K562 (cell line): ENCODE measurements around the gene CDC42EP1. TPM values are rescaled to one million over a fixed set of nuclear protein-coding genes. Genes with fewer than 3 reads are reported as not detected.

Source experiments
- CHD4 ChIP-seq: fragments of 200-600 bp; sonication (generic); IDR thresholded peaks from 3 replicates; pipeline ENCODE4 v1.6.1; 2012; ENCODE audit warnings: low read depth, mild to moderate bottlenecking, mixed read lengths, low read length, inconsistent platforms; ENCODE audit not compliant: insufficient read depth, insufficient replicate concordance, poor library complexity, severe bottlenecking
- CTBP1 ChIP-seq: fragments of 450-650 bp; IDR thresholded peaks from 2 replicates; pipeline ENCODE4 v1.6.1; 2016; ENCODE audit warnings: borderline replicate concordance
- DNMT1 ChIP-seq: fragments of 450-650 bp; IDR thresholded peaks from 2 replicates; pipeline ENCODE4 v1.6.1; 2016; ENCODE audit warnings: antibody characterized with exemption, mild to moderate bottlenecking
- ELF4 ChIP-seq: fragments of 450-650 bp; formaldehyde crosslinking; IDR thresholded peaks from 2 replicates; pipeline ENCODE4 v1.4.0; 2022; ENCODE audit warnings: missing genetic modification characterization
- ESRRB ChIP-seq: fragments of 250-450 bp; sonication (Bioruptor Pico); IDR thresholded peaks from 2 replicates; pipeline ENCODE4 v1.5.0; 2020; ENCODE audit warnings: mild to moderate bottlenecking, moderate library complexity, borderline replicate concordance
- GATAD2A ChIP-seq: fragments of 450-650 bp; IDR thresholded peaks from 2 replicates; pipeline ENCODE4 v1.6.1; 2017
- KHSRP ChIP-seq: fragments of 450-650 bp; IDR thresholded peaks from 2 replicates; pipeline ENCODE4 v1.6.1; 2017
- MTA2 ChIP-seq: fragments of 450-650 bp; IDR thresholded peaks from 2 replicates; pipeline ENCODE4 v1.6.1; 2016; ENCODE audit warnings: low read depth
- PHF8 ChIP-seq: fragments of 200-600 bp; sonication (generic); IDR thresholded peaks from 2 replicates; pipeline ENCODE4 v1.6.1; 2012; ENCODE audit warnings: mixed run types, mild to moderate bottlenecking, inconsistent platforms, low read length, moderate library complexity, borderline replicate concordance
- POLR2H ChIP-seq: IDR thresholded peaks from 2 replicates; pipeline ENCODE4 v1.6.1; 2016; ENCODE audit warnings: missing genetic modification characterization, low read depth, mild to moderate bottlenecking, control low read depth, missing compliant biosample characterization, moderate library complexity
- RBM17 ChIP-seq: fragments of 200-400 bp; formaldehyde crosslinking; IDR thresholded peaks from 2 replicates; pipeline ENCODE4 v1.6.1; 2017; ENCODE audit warnings: low read depth, mild to moderate bottlenecking, low read length, borderline replicate concordance
- RBM39 ChIP-seq: fragments of 200-400 bp; formaldehyde crosslinking; optimal IDR thresholded peaks from 2 replicates; pipeline ENCODE3; 2018; ENCODE audit warnings: low read depth, low read length
- RCOR1 ChIP-seq, 2 experiments: IDR thresholded peaks; 2 replicates each; pipeline ENCODE4 v1.6.1; 2012; ENCODE audit warnings: low read depth in 2 of 2, low read length in 2 of 2, borderline replicate concordance in 1 of 2, improper control_type of control experiment in 1 of 2
- RNF2 ChIP-seq: sonication (generic); IDR thresholded peaks from 2 replicates; pipeline ENCODE4 v1.6.1; 2016
- SLC30A9 ChIP-seq: fragments of 250-450 bp; sonication (Bioruptor Pico); IDR thresholded peaks from 2 replicates; pipeline ENCODE4 v1.8.0; 2022; ENCODE audit warnings: mild to moderate bottlenecking, moderate library complexity
- SMARCA4 ChIP-seq: fragments of 450-650 bp; IDR thresholded peaks from 2 replicates; pipeline ENCODE4 v1.6.1; 2016
- TOE1 ChIP-seq, 2 experiments: fragments of 450-650 bp in 1 of 2; sonication (generic) in 1 of 2; formaldehyde crosslinking in 1 of 2; IDR thresholded peaks; 2 replicates each; pipeline versions ENCODE4 v1.7.1 to v1.8.0; 2016 to 2022; ENCODE audit warnings: borderline replicate concordance in 2 of 2, mild to moderate bottlenecking in 2 of 2, antibody characterized with exemption in 1 of 2, inconsistent platforms in 1 of 2, low read depth in 1 of 2, missing genetic modification reagents in 1 of 2, moderate library complexity in 1 of 2
- ZNF146 ChIP-seq: IDR thresholded peaks from one replicate; pipeline ENCODE4 v1.6.1; 2018; ENCODE audit warnings: missing compliant biosample characterization; ENCODE audit not compliant: unreplicated experiment
- polyA plus RNA-seq, 8 experiments: library from polyadenylated mRNA; depleted of rRNA in 4 of 8; stranded (reverse) in 5 of 8; unstranded in 3 of 8; fragments of >200 nt; fragmentation: Nextera tagmentation in 2 of 8; fragmentation: Illumina TruSeq in 1 of 8; extraction: Ambion mirVana in 2 of 8; extraction: Trizol in 1 of 8; gene quantifications; 2 replicates each; pipeline versions ENCODE4 v1.2.1 to v1.2.3, GENCODE V29; 2011 to 2014; ENCODE audit warnings: inconsistent platforms in 1 of 8, missing spikeins in 1 of 8
- total RNA-seq, 7 experiments: library from RNA; depleted of rRNA in 6 of 7; stranded (reverse); fragments of >200 nt in 6 of 7; fragmentation: Illumina TruSeq in 2 of 7; extraction: Trizol in 2 of 7; gene quantifications; 2 replicates each; pipeline versions ENCODE4 v1.2.1 to v1.2.3, GENCODE V29; 2011 to 2021; ENCODE audit warnings: low replicate concordance in 1 of 7
- TF ChIP-seq, protein P1 (sequence below): fragments of 450-650 bp; IDR thresholded peaks from 2 replicates; pipeline ENCODE4 v1.7.0; 2016; ENCODE audit warnings: borderline replicate concordance
- TF ChIP-seq, protein P2 (sequence below), 2 experiments: fragments of 450-650 bp; conservative IDR thresholded peaks; 2 replicates each; pipeline ENCODE4 v1.6.1; 2017; ENCODE audit warnings: mild to moderate bottlenecking in 2 of 2, moderate library complexity in 2 of 2
- TF ChIP-seq, protein P3 (sequence below): sonication (generic); formaldehyde crosslinking; IDR thresholded peaks from 2 replicates; pipeline ENCODE4 v1.8.1; 2023; ENCODE audit warnings: mild to moderate bottlenecking, missing genetic modification reagents

The CDC42EP1 gene
- total and polyA plus RNA-seq, 9 of the 15 experiments (the other 6 are each of a cell fraction or from before 2014, with no cell fraction given): 0.67 to 70.2 (median 7.3) TPM

DNA sequence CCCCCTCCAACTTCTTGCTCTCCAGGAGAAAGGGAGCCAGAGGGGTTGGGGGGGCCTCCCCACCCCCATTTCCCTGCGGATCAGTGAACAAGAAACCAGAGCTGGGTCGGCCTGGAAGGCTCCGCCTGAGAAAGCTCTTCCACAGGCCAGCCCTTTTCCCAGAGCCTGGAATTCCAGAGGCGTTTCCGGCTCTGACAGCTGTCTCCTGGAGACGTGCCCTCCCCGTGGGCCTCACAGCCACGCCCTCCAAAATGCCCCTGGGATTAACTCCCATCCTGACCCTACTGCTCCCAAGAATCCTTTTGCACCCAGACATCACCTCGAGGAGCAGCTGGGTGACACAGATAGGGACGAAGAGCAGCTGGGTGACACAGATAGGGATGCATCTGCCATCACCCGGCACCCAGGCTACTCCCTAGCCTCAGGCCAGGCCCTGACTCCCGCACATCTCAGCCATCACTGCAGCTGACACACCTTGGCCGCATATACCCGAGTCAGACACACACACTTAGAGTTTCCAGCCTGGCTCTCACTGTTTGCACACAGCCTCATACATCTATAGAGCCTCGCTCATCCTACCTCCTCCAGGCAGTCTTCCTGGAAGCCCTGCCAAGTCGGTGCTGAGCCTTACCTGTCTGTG is 7.6 kb upstream of the CDC42EP1 start (continued):
- TF ChIP-seq, protein P1, sequence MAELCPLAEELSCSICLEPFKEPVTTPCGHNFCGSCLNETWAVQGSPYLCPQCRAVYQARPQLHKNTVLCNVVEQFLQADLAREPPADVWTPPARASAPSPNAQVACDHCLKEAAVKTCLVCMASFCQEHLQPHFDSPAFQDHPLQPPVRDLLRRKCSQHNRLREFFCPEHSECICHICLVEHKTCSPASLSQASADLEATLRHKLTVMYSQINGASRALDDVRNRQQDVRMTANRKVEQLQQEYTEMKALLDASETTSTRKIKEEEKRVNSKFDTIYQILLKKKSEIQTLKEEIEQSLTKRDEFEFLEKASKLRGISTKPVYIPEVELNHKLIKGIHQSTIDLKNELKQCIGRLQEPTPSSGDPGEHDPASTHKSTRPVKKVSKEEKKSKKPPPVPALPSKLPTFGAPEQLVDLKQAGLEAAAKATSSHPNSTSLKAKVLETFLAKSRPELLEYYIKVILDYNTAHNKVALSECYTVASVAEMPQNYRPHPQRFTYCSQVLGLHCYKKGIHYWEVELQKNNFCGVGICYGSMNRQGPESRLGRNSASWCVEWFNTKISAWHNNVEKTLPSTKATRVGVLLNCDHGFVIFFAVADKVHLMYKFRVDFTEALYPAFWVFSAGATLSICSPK: no peak
- no peak for TF ChIP-seq ESRRB (CRISPR knock-in tag)
- TF ChIP-seq ELF4 (CRISPR knock-in tag): peak; percentile 86
- TF ChIP-seq GATAD2A: peak; percentile 60; the same call in 1 of the 2 replicates
- TF ChIP-seq POLR2H (tag): no peak
- TF ChIP-seq SMARCA4: peak; percentile 98
- no peak for TF ChIP-seq CHD4
- peak; percentile 67; the same call in 1 of the 2 replicates for TF ChIP-seq TOE1 (IDR thresholded peaks at IDR 0.05; ENCODE audit: borderline replicate concordance)
- no peak for TF ChIP-seq TOE1 (CRISPR knock-in tag; IDR thresholded peaks at IDR 0.05; ENCODE audit: borderline replicate concordance, low read depth)
- TF ChIP-seq CTBP1: peak; percentile 100
- TF ChIP-seq DNMT1: no peak
- TF ChIP-seq, protein P2, sequence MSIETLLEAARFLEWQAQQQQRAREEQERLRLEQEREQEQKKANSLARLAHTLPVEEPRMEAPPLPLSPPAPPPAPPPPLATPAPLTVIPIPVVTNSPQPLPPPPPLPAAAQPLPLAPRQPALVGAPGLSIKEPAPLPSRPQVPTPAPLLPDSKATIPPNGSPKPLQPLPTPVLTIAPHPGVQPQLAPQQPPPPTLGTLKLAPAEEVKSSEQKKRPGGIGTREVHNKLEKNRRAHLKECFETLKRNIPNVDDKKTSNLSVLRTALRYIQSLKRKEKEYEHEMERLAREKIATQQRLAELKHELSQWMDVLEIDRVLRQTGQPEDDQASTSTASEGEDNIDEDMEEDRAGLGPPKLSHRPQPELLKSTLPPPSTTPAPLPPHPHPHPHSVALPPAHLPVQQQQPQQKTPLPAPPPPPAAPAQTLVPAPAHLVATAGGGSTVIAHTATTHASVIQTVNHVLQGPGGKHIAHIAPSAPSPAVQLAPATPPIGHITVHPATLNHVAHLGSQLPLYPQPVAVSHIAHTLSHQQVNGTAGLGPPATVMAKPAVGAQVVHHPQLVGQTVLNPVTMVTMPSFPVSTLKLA (conservative IDR thresholded peaks at IDR 0.05): peak; percentile 29 to 78; a peak in 3 of 4 replicates
- peak; percentile 99 for TF ChIP-seq MTA2
- peak; percentile 76; the same call in 1 of the 2 replicates for TF ChIP-seq RNF2
- TF ChIP-seq, protein P3, sequence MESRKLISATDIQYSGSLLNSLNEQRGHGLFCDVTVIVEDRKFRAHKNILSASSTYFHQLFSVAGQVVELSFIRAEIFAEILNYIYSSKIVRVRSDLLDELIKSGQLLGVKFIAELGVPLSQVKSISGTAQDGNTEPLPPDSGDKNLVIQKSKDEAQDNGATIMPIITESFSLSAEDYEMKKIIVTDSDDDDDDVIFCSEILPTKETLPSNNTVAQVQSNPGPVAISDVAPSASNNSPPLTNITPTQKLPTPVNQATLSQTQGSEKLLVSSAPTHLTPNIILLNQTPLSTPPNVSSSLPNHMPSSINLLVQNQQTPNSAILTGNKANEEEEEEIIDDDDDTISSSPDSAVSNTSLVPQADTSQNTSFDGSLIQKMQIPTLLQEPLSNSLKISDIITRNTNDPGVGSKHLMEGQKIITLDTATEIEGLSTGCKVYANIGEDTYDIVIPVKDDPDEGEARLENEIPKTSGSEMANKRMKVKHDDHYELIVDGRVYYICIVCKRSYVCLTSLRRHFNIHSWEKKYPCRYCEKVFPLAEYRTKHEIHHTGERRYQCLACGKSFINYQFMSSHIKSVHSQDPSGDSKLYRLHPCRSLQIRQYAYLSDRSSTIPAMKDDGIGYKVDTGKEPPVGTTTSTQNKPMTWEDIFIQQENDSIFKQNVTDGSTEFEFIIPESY (CRISPR knock-in tag): 0 out of 2 replicates have a peak, but pooled peaks have one; percentile 17
- no peak for TF ChIP-seq RBM39
- no peak for TF ChIP-seq RBM17
- peak; percentile 90 to 97; a peak in 3 of 4 replicates for TF ChIP-seq RCOR1 (IDR thresholded peaks at IDR 0.05; ENCODE audit: borderline replicate concordance in 1 of 2, low read depth in 2 of 2, low read length in 2 of 2)
- no peak for TF ChIP-seq PHF8
- no peak for TF ChIP-seq ZNF146 (CRISPR knock-in tag)
- peak; percentile 63 for TF ChIP-seq KHSRP
- no peak for TF ChIP-seq SLC30A9 (CRISPR knock-in tag)
